WTC11 (cell line): Measurements from ENCODE around the gene RARRES2. TPM values are rescaled to one million over a fixed set of nuclear protein-coding genes. Genes with fewer than 3 reads are reported as not detected.

Experiments
- ATAC-seq: fragments of 200-7000 bp; cut with Tn5 transposase; 2 replicates; pipeline ENCODE4 v1.10.0; 2021; ENCODE audit warnings: mild to moderate bottlenecking, moderate library complexity
- CTCF ChIA-PET: fragments of 300-600 bp; sonication (Branson Sonifier 250); formaldehyde crosslinking; loops from one replicate; lab custom pipeline; 2021; ENCODE audit warnings: antibody characterized with exemption; lab: Charles Lee
- POLR2A ChIA-PET: fragments of 350-600 bp; sonication (Branson Sonifier 250); formaldehyde crosslinking; loops from one replicate; lab custom pipeline; 2021; ENCODE audit warnings: antibody characterized with exemption; lab: Charles Lee
- DNase-seq: peaks from one replicate; pipeline ENCODE4 v3.0.0; 2021; ENCODE audit warnings: low spot score
- H3K27ac Mint-ChIP-seq: 2 replicates; pipeline ENCODE4 v1.8.0; 2021; ENCODE audit warnings: mixed read lengths
- H3K27me3 Mint-ChIP-seq: 2 replicates; pipeline ENCODE4 v1.8.0; 2021; ENCODE audit warnings: low read depth, mild to moderate bottlenecking, moderate library complexity, mixed read lengths
- H3K36me3 Mint-ChIP-seq: 2 replicates; pipeline ENCODE4 v1.8.0; 2021; ENCODE audit warnings: mixed read lengths
- H3K4me1 Mint-ChIP-seq: 2 replicates; pipeline ENCODE4 v1.8.0; 2022; ENCODE audit warnings: mixed read lengths
- H3K4me3 Mint-ChIP-seq: 2 replicates; pipeline ENCODE4 v1.8.0; 2021; ENCODE audit warnings: mild to moderate bottlenecking, moderate library complexity, mixed read lengths
- H3K9me3 Mint-ChIP-seq: 2 replicates; pipeline ENCODE4 v1.8.0; 2021; ENCODE audit warnings: mixed read lengths
- ATF2 ChIP-seq: sonication (generic); formaldehyde crosslinking; IDR thresholded peaks from 2 replicates; pipeline ENCODE4 v1.8.1; 2022; ENCODE audit warnings: low read depth, missing genetic modification reagents, borderline replicate concordance
- ATF6 ChIP-seq: sonication (generic); formaldehyde crosslinking; IDR thresholded peaks from 2 replicates; pipeline ENCODE4 v1.8.1; 2023; ENCODE audit warnings: mild to moderate bottlenecking, missing genetic modification reagents
- ELF4 ChIP-seq: sonication (generic); formaldehyde crosslinking; IDR thresholded peaks from 2 replicates; pipeline ENCODE4 v1.8.1; 2022; ENCODE audit warnings: low read depth, mild to moderate bottlenecking, moderate library complexity, missing genetic modification reagents
- ETV6 ChIP-seq: sonication (generic); formaldehyde crosslinking; IDR thresholded peaks from 2 replicates; pipeline ENCODE4 v1.8.1; 2022; ENCODE audit warnings: mild to moderate bottlenecking, missing genetic modification reagents
- FOXJ3 ChIP-seq: sonication (generic); formaldehyde crosslinking; IDR thresholded peaks from 2 replicates; pipeline ENCODE4 v1.9.0; 2021; ENCODE audit warnings: missing genetic modification reagents, mild to moderate bottlenecking, borderline replicate concordance
- FOXP1 ChIP-seq: sonication (generic); formaldehyde crosslinking; IDR thresholded peaks from 2 replicates; pipeline ENCODE4 v1.8.0; 2022; ENCODE audit warnings: missing genetic modification reagents, mild to moderate bottlenecking, moderate library complexity, borderline replicate concordance
- GABPB1 ChIP-seq: sonication (generic); formaldehyde crosslinking; IDR thresholded peaks from 2 replicates; pipeline ENCODE4 v1.8.1; 2023; ENCODE audit warnings: mild to moderate bottlenecking, missing genetic modification reagents
- HMGXB4 ChIP-seq: sonication (generic); formaldehyde crosslinking; IDR thresholded peaks from 2 replicates; pipeline ENCODE4 v1.8.1; 2023; ENCODE audit warnings: mild to moderate bottlenecking, moderate library complexity, missing genetic modification reagents
- IRF2 ChIP-seq: sonication (generic); formaldehyde crosslinking; IDR thresholded peaks from 2 replicates; pipeline ENCODE4 v1.8.0; 2022; ENCODE audit warnings: low read depth, missing genetic modification reagents, borderline replicate concordance
- KAT7 ChIP-seq: sonication (generic); formaldehyde crosslinking; IDR thresholded peaks from 2 replicates; pipeline ENCODE4 v1.8.1; 2023; ENCODE audit warnings: missing genetic modification reagents, mild to moderate bottlenecking, borderline replicate concordance
- PRDM15 ChIP-seq: sonication (generic); formaldehyde crosslinking; IDR thresholded peaks from 2 replicates; pipeline ENCODE4 v1.8.0; 2022; ENCODE audit warnings: missing genetic modification reagents
- STAT6 ChIP-seq: sonication (generic); formaldehyde crosslinking; conservative IDR thresholded peaks from 2 replicates; pipeline ENCODE4 v1.8.1; 2023; ENCODE audit warnings: mild to moderate bottlenecking, low read depth, missing genetic modification reagents, moderate library complexity
- TCF7 ChIP-seq: sonication (generic); formaldehyde crosslinking; IDR thresholded peaks from 2 replicates; pipeline ENCODE4 v1.8.0; 2022; ENCODE audit warnings: mild to moderate bottlenecking, low read depth, missing genetic modification reagents, moderate library complexity
- USF1 ChIP-seq: sonication (generic); formaldehyde crosslinking; IDR thresholded peaks from 2 replicates; pipeline ENCODE4 v1.8.0; 2022; ENCODE audit warnings: mild to moderate bottlenecking, missing genetic modification reagents
- ZMAT4 ChIP-seq: fragments of 250-450 bp; sonication (Bioruptor Pico); IDR thresholded peaks from 2 replicates; pipeline ENCODE4 v1.9.0; 2021; ENCODE audit warnings: mild to moderate bottlenecking
- ZNF317 ChIP-seq: sonication (generic); formaldehyde crosslinking; IDR thresholded peaks from 2 replicates; pipeline ENCODE4 v1.8.1; 2023; ENCODE audit warnings: low read depth, mild to moderate bottlenecking, moderate library complexity, missing genetic modification reagents, borderline replicate concordance
- ZNF416 ChIP-seq: fragments of 250-450 bp; sonication (Bioruptor Pico); IDR thresholded peaks from 2 replicates; pipeline ENCODE4 v1.9.0; 2021; ENCODE audit warnings: mild to moderate bottlenecking, inconsistent platforms
- ZNF532 ChIP-seq: fragments of 250-450 bp; sonication (Bioruptor Pico); IDR thresholded peaks from 2 replicates; pipeline ENCODE4 v1.9.0; 2021; ENCODE audit warnings: mild to moderate bottlenecking, borderline replicate concordance
- total RNA-seq: library from RNA; stranded (reverse); gene quantifications from 3 replicates; pipeline ENCODE4 v1.2.3, GENCODE V29; 2021

The RARRES2 gene
- total RNA-seq, 1 experiment from 2014 or later = 230 TPM

- no peak for TF ChIP-seq TCF7 (CRISPR knock-in tag)
- TF ChIP-seq ETV6 (CRISPR knock-in tag) = no peak
- no peak for TF ChIP-seq FOXJ3 (CRISPR knock-in tag)
- TF ChIP-seq KAT7 (CRISPR knock-in tag) = no peak
- TF ChIP-seq ZNF416 (CRISPR knock-in tag) = no peak
- no peak for TF ChIP-seq ATF6 (CRISPR knock-in tag)
Observed at GRCh38 chr7:150363872-150364271, 22.4 kb upstream of the RARRES2 start (continued).

GRCh38 chr7:150363370-150363769 lies 21.9 kb upstream of the RARRES2 start:
- H3K4me1 Mint-ChIP-seq = peaks cover 49% of the 10 kb centered on the region
- ATAC-seq = no peak
- H3K4me3 Mint-ChIP-seq = no peak overlapping the region
- H3K36me3 Mint-ChIP-seq = no peaks in the 10 kb centered on the region
- H3K27me3 Mint-ChIP-seq = no peaks in the 10 kb centered on the region; the same call in 1 of the 2 replicates
- peak; percentile 2 for DNase-seq
- no peaks in the 10 kb centered on the region; the same call in 1 of the 2 replicates for H3K9me3 Mint-ChIP-seq
- H3K27ac Mint-ChIP-seq = no peak overlapping the region
- ChIA-PET CTCF (interaction anchor here (0.8 to 1.7 kb wide), 5 partner anchors 8 to 43 kb away, joined by 3 to 5 read pairs (median 3); a partner anchor contains a TSS), POLR2A (interaction anchor here (2.7 kb wide), 1 partner anchor 20 kb away, joined by 9 read pairs; no protein-coding TSS in a partner anchor)
- no peak for TF ChIP-seq IRF2
- TF ChIP-seq ZNF532 (CRISPR knock-in tag) = no peak
- TF ChIP-seq ZMAT4 (CRISPR knock-in tag) = no peak
- TF ChIP-seq ELF4 = no peak
- TF ChIP-seq GABPB1 = no peak
- TF ChIP-seq PRDM15 (CRISPR knock-in tag) = no peak
- no peak for TF ChIP-seq FOXP1 (CRISPR knock-in tag)
- no peak for TF ChIP-seq USF1 (CRISPR knock-in tag)
- no peak for TF ChIP-seq ATF2
- TF ChIP-seq STAT6 (CRISPR knock-in tag) = no peak
- no peak for TF ChIP-seq HMGXB4 (CRISPR knock-in tag)
- TF ChIP-seq ZNF317 (CRISPR knock-in tag) = no peak
